Neural cell (in vitro differentiated cells): Measurements from ENCODE around the gene CXCL3. TPM values are rescaled to one million over a fixed set of nuclear protein-coding genes. Genes with fewer than 3 reads are reported as not detected.

Source experiments
- H2AFZ ChIP-seq: fragments of 200-600, 300-800 bp; sonication (generic), shearing (Covaris generic); 2 replicates; pipeline ENCODE4 v1.6.0; 2014; ENCODE audit warnings: low read depth, mild to moderate bottlenecking, antibody characterized with exemption, low read length, moderate library complexity
- H3F3A ChIP-seq: fragments of 200-600 bp; shearing (Covaris generic); 2 replicates; pipeline ENCODE4 v1.6.1; 2016; ENCODE audit warnings: mild to moderate bottlenecking, moderate library complexity, mixed read lengths, antibody characterized with exemption, low read length; ENCODE audit not compliant: insufficient read depth, poor library complexity, severe bottlenecking
- H3K27ac ChIP-seq: fragments of 200-600, 300-800 bp; sonication (generic), shearing (Covaris generic); 2 replicates; pipeline ENCODE4 v1.5.1; 2014; ENCODE audit warnings: mild to moderate bottlenecking, low read length, moderate library complexity
- H3K27me3 ChIP-seq: fragments of 300-800, 200-600 bp; sonication (generic), shearing (Covaris generic); 2 replicates; pipeline ENCODE4 v1.6.0; 2014; ENCODE audit warnings: mild to moderate bottlenecking, low read depth, low read length, moderate library complexity; ENCODE audit not compliant: insufficient read depth
- H3K36me3 ChIP-seq: fragments of 300-800, 200-600 bp; sonication (generic), shearing (Covaris generic); 2 replicates; pipeline ENCODE4 v1.5.1; 2014; ENCODE audit warnings: mild to moderate bottlenecking, antibody characterized with exemption, low read length, moderate library complexity; ENCODE audit not compliant: insufficient read depth
- H3K4me2 ChIP-seq: fragments of 300-800, 200-600 bp; sonication (generic), shearing (Covaris generic); 2 replicates; pipeline ENCODE4 v1.6.0; 2014; ENCODE audit warnings: mild to moderate bottlenecking, low read length
- H3K4me3 ChIP-seq: fragments of 300-800, 200-600 bp; sonication (generic), shearing (Covaris generic); 2 replicates; pipeline ENCODE4 v1.5.1; 2014; ENCODE audit warnings: mild to moderate bottlenecking, low read length, moderate library complexity
- H3K79me2 ChIP-seq: fragments of 200-600 bp; shearing (Covaris generic); replicated peaks from 2 replicates; pipeline ENCODE4 v1.6.0; 2014; ENCODE audit warnings: mild to moderate bottlenecking, low read length, moderate library complexity; ENCODE audit not compliant: insufficient read depth
- H3K9ac ChIP-seq: fragments of 300-800, 200-600 bp; sonication (generic), shearing (Covaris generic); 2 replicates; pipeline ENCODE4 v1.6.1; 2016; ENCODE audit warnings: mild to moderate bottlenecking, low read length, mixed read lengths
- H3K9me2 ChIP-seq: fragments of 200-600 bp; shearing (Covaris generic); 2 replicates; pipeline ENCODE4 v1.6.1; 2016; ENCODE audit warnings: mild to moderate bottlenecking, low read length, mixed read lengths; ENCODE audit not compliant: insufficient read depth
- H3K9me3 ChIP-seq: fragments of 200-600, 300-800 bp; sonication (generic), shearing (Covaris generic); 2 replicates; pipeline ENCODE4 v1.6.1; 2016; ENCODE audit warnings: mild to moderate bottlenecking, mixed run types, low read length, moderate library complexity, mixed read lengths
- H4K20me1 ChIP-seq: fragments of 200-600 bp; shearing (Covaris generic); 2 replicates; pipeline ENCODE4 v1.6.1; 2016; ENCODE audit warnings: mild to moderate bottlenecking, mixed run types; ENCODE audit not compliant: insufficient read depth
- CTCF ChIP-seq: fragments of 450-650 bp; IDR thresholded peaks from 2 replicates; pipeline ENCODE4 v1.5.1; 2014; ENCODE audit warnings: antibody characterized with exemption, mild to moderate bottlenecking, moderate library complexity; ENCODE audit not compliant: poor library complexity, severe bottlenecking
- EZH2 ChIP-seq: fragments of 200-600, 300-800 bp; shearing (Covaris generic), sonication (generic); IDR thresholded peaks from 2 replicates; pipeline ENCODE4 v1.6.1; 2014; ENCODE audit warnings: antibody characterized with exemption, low read length, borderline replicate concordance, mild to moderate bottlenecking; ENCODE audit not compliant: insufficient read depth, poor library complexity, severe bottlenecking
- MXI1 ChIP-seq: fragments of 450-650 bp; conservative IDR thresholded peaks from 2 replicates; pipeline ENCODE4 v1.6.1; 2014; ENCODE audit warnings: antibody characterized with exemption, mild to moderate bottlenecking; ENCODE audit not compliant: poor library complexity, severe bottlenecking
- POLR2AphosphoS5 ChIP-seq: IDR thresholded peaks from 2 replicates; pipeline ENCODE4 v1.6.1; 2012
- RAD21 ChIP-seq: fragments of 450-650 bp; conservative IDR thresholded peaks from 2 replicates; pipeline ENCODE4 v1.6.1; 2014; ENCODE audit warnings: antibody characterized with exemption, mild to moderate bottlenecking, moderate library complexity
- REST ChIP-seq: IDR thresholded peaks from 2 replicates; pipeline ENCODE4 v1.6.1; 2012; ENCODE audit warnings: borderline replicate concordance
- SMC3 ChIP-seq: fragments of 450-650 bp; conservative IDR thresholded peaks from 2 replicates; pipeline ENCODE4 v1.6.1; 2014; ENCODE audit warnings: antibody characterized with exemption, mild to moderate bottlenecking, moderate library complexity; ENCODE audit not compliant: poor library complexity
- TAF1 ChIP-seq: IDR thresholded peaks from 2 replicates; pipeline ENCODE4 v1.6.1; 2012; ENCODE audit warnings: low read depth
- polyA plus RNA-seq: library from polyadenylated mRNA; depleted of rRNA; stranded (reverse); fragments of >200 nt; gene quantifications from 2 replicates; pipeline ENCODE4 v1.2.3, GENCODE V29; 2014

The CXCL3 gene
- polyA plus RNA-seq, 1 donor from 2014 or later = not detected

- no peak overlapping the region for H3K4me3 ChIP-seq
- H3K36me3 ChIP-seq = no peaks in the 10 kb centered on the region
Observed at GRCh38 chr4:73989031-73989430, 49.5 kb downstream of the CXCL3 start.

GRCh38 chr4:73988061-73988460 lies 50.4 kb downstream of the CXCL3 start, which contains the start of gene PPBP:
TSS of gene PPBP (minus strand) at chr4:73988190. CDS start at chr4:73988103, 87 bp downstream.
- Histone ChIP-seq H3K4me3 (no peak within 1 kb of the TSS), H3K27me3 (no peaks in the 10 kb centered on the region), H2AFZ (no peak within 1 kb of the TSS), H3K36me3 (no peaks in the 10 kb centered on the region), H3K9me3 (no peaks in the 10 kb centered on the region), H3K79me2 (no peaks in the 10 kb centered on the region), H3K9me2 (no peaks in the 10 kb centered on the region), H3K4me2 (no peak within 1 kb of the TSS), H3K27ac (no peak within 1 kb of the TSS), H4K20me1 (no peaks in the 10 kb centered on the region), H3F3A (no peaks in the 10 kb centered on the region), H3K9ac (no peak within 1 kb of the TSS)
- TF ChIP-seq CTCF (no peak), EZH2 (no peak), TAF1 (no peak), SMC3 (no peak), REST (no peak), MXI1 (no peak), RAD21 (no peak)

More at GRCh38 chr4:73989031-73989430, 49.5 kb downstream of the CXCL3 start:
- no peak overlapping the region for H3K9ac ChIP-seq
- H3K9me3 ChIP-seq = no peaks in the 10 kb centered on the region
- no peak overlapping the region for H2AFZ ChIP-seq
- no peaks in the 10 kb centered on the region for H3K27me3 ChIP-seq
- H3F3A ChIP-seq = no peaks in the 10 kb centered on the region
- H3K27ac ChIP-seq = no peak overlapping the region
- no peak overlapping the region for H3K4me2 ChIP-seq
- TF ChIP-seq TAF1 = no peak
- TF ChIP-seq EZH2 = no peak
- TF ChIP-seq RAD21 = no peak
- TF ChIP-seq CTCF = no peak
- TF ChIP-seq POLR2AphosphoS5 = no peak
- no peak for TF ChIP-seq REST
- no peaks in the 10 kb centered on the region for H3K79me2 ChIP-seq
- no peaks in the 10 kb centered on the region for H3K9me2 ChIP-seq
- H4K20me1 ChIP-seq = no peaks in the 10 kb centered on the region
